Measurements from ENCODE around the gene ZNF423.

ZNF423 gene

GRCh38 chr16:49780433-49780832 lies 75.5 kb downstream of the ZNF423 start:
- no peak for DNase-seq

GRCh38 chr16:49779979-49780378 lies 75.9 kb downstream of the ZNF423 start:
- no peak for DNase-seq

DNA sequence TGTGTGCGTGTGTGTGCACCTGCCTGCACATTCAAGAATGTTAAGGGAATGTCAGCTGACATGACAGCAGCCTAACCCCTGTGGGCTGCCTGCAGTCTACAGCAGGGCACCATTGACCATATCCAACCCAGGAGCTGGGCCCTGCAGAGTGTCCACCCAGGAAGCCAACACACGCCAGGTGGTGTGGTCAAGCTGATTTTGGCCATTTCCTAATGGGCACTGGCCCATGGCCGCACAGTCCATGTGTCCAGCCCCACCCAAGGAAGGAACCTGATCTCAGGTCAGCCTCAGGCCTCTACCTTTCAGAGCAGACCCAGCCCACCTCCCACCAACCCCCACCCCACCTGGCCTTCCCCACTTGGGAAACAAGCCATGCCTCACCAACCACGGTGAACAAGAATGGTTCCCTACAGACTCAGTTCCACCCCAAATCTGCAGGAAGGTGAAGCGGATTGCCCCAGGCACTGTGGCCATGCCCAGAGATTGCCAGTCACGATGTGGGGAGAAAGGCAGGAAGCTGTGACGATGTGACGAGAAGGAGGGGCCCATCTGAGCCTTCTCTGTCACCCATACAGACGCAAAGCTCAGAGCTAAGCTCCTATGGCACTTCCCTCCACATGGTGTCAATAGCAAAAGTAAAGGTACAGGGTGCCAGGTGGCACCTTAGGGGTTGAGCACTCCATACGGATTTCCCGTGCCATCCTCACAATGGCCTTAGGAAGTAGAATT lies 77.5 kb downstream of the ZNF423 start:
- DNase-seq, result no peak

- DNase-seq, result no peak
These were observed 79.2 kb downstream of the ZNF423 start for GRCh38 chr16:49776734-49777133.

GRCh38 chr16:49776085-49776595 lies 79.8 kb downstream of the ZNF423 start:
- no peak for DNase-seq

DNA sequence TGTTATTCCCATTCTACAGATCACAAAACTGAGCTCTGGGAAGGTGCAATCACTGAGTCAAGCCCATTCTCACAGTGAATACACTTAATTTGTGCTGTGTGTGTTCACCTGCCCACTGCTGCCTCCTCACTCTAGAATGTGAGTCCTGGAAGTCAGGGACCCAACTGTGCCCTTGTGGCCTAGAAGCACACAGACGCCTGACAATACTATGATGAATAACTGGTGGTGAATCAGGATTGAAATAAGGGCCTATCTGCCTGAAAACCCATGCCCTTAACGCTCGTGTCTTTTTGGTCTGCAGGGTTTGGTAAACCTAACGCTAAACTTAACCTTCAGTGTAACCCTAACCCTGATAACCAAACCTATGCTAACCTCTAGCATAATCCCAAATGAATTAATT lies 80.3 kb downstream of the ZNF423 start:
- DNase-seq, result no peak

DNA sequence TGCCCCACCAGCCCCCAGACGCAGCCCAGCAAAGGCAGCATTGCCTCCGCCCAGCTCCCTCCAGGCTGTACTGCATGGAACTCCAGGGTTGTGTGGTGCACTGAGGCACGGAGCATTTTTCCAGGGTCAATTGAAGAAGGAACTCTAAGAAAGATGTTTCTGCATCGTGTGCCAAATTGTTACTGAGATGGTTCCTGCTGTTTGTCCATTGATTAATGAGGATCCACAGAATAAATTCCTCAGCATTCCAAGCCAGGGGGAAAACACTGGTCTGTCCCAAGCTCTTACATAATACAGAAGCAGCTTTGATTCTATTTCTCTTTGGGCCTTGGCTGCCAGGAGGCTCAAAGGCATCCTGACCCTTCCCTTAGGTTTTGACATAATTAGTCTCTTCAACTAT lies 80.9 kb downstream of the ZNF423 start:
- no peak for DNase-seq

- no peak for DNase-seq
These were observed 82.1 kb downstream of the ZNF423 start for GRCh38 chr16:49773534-49774475.

- no peak for DNase-seq
These were observed 87.9 kb downstream of the ZNF423 start for GRCh38 chr16:49767998-49768397.

DNA sequence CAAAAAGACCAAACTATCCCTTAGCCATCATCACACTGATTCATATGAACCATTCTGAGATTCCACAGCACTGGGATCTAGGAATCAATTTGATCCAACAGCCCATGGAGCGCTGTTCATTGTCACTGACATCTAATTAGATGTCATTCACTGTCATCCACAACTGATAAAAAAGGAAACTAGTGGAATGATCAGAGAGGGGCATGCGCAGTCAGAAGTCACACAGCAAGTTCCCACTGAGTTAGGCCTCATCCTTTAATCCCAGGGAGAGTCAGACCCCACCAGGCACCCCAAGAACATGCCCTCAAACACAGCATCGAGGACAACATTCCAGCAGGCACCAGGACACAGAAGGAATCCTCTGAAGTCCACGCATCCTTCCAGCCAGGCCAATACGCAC lies 88.5 kb downstream of the ZNF423 start:
- no peak for DNase-seq

DNA sequence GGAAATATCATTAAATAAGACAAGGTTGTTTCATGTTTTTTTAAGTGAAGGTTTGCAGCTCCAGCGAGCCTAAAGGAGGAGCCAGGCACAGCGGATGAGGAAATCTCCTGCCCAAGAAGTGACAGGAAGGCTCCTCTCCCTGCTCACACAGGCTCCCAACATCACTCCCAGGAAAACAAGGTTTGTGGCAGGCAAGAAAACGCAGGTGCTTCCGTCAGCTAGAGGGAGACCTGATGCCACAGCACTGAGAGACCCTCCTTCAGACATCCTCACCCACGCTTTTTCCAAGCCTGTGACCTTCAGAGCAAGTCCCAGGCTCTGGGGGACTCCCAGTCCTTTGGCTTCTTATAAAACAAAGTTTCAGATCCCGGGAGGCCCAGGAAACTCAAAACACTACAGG lies 89.7 kb downstream of the ZNF423 start:
- no peak for DNase-seq

DNA sequence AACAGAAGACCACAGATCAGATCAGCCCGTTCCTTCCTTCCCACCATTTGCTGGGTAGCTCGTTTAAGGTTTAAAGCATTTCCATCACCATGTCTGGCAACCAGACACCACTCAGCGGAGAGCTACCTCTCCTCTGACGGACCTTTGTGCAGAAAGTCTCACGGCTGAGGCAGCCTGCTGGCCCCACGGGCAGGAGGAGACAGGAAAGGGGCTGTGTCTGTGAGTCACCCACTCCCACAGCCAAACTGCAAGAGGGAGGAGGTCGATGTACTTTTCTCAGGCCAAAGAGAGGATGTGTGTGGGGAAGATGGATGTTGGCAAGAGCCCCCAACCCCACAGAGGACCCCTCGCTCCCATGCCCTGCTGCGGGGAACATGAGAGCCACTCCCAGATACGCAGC lies 92.1 kb downstream of the ZNF423 start:
- DNase-seq, result no peak

DNA sequence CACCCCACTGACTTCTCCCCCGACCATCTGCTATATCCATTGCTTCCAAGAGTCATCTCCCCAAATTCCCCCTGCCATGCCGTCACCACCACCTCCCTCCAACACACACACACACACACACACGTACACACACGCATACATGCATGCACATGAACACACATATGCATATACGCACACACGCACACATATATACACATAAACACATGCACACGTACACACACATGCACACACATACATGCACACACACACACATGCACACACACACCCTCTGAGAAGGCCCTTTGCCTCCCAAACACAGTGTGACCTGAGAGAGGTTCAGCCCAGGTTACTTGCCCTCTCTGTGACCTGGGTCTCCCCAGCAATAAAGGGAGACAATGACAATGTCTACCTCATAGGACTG lies 95.1 kb downstream of the ZNF423 start:
- no peak for DNase-seq

GRCh38 chr16:49757559-49758069 lies 98.3 kb downstream of the ZNF423 start:
- DNase-seq, result no peak

GRCh38 chr16:49756775-49757558 lies 98.9 kb downstream of the ZNF423 start:
- no peak for DNase-seq

- no peak for DNase-seq
These were observed 100.0 kb downstream of the ZNF423 start for GRCh38 chr16:49755716-49756505.

DNA sequence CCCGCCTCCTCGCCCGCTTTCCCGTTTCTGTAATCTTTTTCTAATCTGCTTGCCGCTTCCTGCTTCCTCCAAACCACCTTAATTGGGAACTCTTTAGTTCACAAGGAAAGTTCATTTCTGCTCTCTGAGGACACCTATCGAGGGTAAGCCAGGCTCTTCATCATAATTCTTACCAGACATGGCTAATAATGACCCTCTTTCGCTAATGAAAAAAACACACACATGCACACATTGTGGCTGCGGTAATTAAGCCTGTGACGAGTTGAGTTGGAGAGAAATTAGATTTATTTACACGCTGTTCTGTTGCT lies 100.6 kb downstream of the ZNF423 start:
- peak; percentile 18 to 30 for DNase-seq

DNA sequence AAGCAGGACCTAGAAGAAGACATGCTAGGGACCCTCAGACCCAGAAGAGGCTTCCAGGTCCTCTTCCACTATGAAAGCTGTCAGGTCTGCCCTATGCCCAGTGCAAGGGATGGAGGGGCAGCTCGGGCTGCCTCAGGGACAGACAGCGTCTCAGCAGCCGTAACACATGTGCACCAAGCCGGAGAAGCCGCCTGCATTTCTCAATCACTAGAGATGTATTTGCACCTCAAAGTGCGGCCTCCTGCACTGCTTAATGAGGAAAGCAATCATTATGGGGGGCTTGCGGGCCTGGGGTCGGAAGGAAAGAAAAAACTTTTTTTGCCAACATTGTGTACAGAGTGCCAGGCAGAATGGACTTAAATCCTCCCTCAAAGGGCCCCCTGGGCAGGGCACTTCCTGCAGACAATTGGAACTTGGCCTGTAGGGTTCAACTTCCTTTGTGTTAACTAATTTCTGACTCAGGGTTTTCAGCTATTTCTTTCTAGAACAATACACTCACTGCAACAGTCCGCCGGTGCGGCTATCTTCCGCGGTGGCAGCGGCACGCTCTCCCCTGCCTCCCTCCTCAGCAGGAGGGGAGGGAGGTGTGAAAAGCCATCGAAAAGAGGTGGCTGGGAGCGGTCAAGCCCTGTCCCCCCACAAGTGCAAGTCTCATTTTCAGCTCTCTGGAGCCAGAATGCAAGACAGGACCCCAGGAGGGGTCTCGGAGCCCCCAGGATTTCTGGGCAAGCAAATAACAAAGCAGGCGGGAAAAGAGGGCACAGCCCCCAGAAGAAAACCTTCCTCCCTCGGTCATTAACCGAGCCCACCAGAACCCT lies 101.2 kb downstream of the ZNF423 start:
- DNase-seq, result peak; percentile 14 to 59

- DNase-seq, result no peak
These were observed 105.4 kb downstream of the ZNF423 start for GRCh38 chr16:49750341-49751000.

DNA sequence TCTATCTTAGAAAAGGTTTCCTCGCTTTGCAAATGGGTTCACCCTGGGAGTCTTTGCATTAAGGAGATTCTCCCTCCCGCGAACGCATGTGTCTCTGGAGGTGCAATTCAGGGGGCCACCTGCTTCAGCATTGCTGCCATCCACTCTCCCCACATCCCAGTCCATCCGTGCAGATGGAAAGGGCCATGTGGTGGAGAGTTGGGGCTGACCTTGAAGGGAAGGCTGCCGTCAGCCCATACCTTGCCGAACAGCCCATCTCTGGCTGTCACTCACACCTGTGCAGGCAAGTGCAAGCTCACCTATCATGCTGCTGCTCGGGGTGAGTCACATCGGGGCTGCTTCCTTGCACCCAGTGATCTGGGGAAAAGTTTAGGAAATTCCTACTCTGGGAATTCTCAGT lies 106.1 kb downstream of the ZNF423 start:
- DNase-seq, result no peak

GRCh38 chr16:49748322-49748721 lies 107.6 kb downstream of the ZNF423 start:
- no peak for DNase-seq

All from inflammatory macrophage (primary cell).